ENCODE results near the gene CYB561A3. TPM values are rescaled to one million over a fixed set of nuclear protein-coding genes. Genes with fewer than 3 reads are reported as not detected.

The CYB561A3 gene
- total and polyA plus RNA-seq, 2 of the 13 experiments (the other 11 are each of a cell fraction or from before 2014, with no cell fraction given) = 11.4 to 14.9 TPM

GRCh38 chr11:61307354-61307753 lies 54.3 kb downstream of the CYB561A3 start:
- Histone ChIP-seq H4K20me1 (ENCODE audit: insufficient read depth, low read length) (0 out of 2 replicates have a peak, but pooled peaks cover 6% of the 10 kb centered on the region), H3K27me3 (ENCODE audit: control insufficient read depth in 1 of 2, insufficient read depth in 2 of 2, low read length in 2 of 2) (no peaks in the 10 kb centered on the region), H3K9ac (ENCODE audit: insufficient read depth, low read depth, low read length) (no peak overlapping the region), H3K36me3 (replicated peaks in 1 of 2; ENCODE audit: control insufficient read depth in 1 of 2, insufficient read depth in 2 of 2, low read length in 2 of 2) (peaks cover 55 to 94% of the 10 kb centered on the region in 2 experiments), H3K27ac (ENCODE audit: extremely low read length, insufficient read depth, low read length) (no peak overlapping the region), H2AFZ (ENCODE audit: low read length) (no peak overlapping the region), H3K79me2 (ENCODE audit: insufficient read depth, low read length) (peaks cover 3% of the 10 kb centered on the region), H3K9me3 (ENCODE audit: low read length) (no peaks in the 10 kb centered on the region), H3K4me3 (replicated peaks in 1 of 3; ENCODE audit: insufficient read depth in 1 of 3, low read depth in 2 of 3, low read length in 3 of 3) (no peak overlapping the region), H3K4me1 (ENCODE audit: insufficient read depth, low read length) (no peaks in the 10 kb centered on the region), H3K4me2 (ENCODE audit: low read depth, low read length) (no peak overlapping the region)
- POLR2A ChIA-PET = no interaction called here
- intact Hi-C loops (cut with micrococcal nuclease; ENCODE audit: unreplicated experiment) (no loop called here), in situ Hi-C loops (cut with HindIII; ENCODE audit: extremely low pct_ligation_motif_present, low pct_unique_long_range_greater_than_20kb) (no loop called here)
- DNase-seq (ENCODE audit: low spot score) (no peak), ATAC-seq (no peak), FAIRE-seq (no peak)
- no TSS peak for BruUV-seq (replicated peaks)
- 92% methylated on average over 1 of the region's 1 CpG for WGBS (ENCODE audit: low lambda C conversion rate)
- CTCF ChIA-PET (ENCODE audit: low intra/inter-chr PET ratio, low total read pairs) = no interaction called here
- TF ChIP-seq ZNF33A (CRISPR knock-in tag; IDR thresholded peaks at IDR 0.05; ENCODE audit: borderline replicate concordance) (no peak), REST (IDR thresholded peaks at IDR 0.05; ENCODE audit: borderline replicate concordance in 1 of 2, low read depth in 1 of 2, low read length in 2 of 2) (peak in 1 of 2 experiments; percentile 80; a peak in 3 of 4 replicates), ATF7 (IDR thresholded peaks at IDR 0.05) (0 out of 2 replicates have a peak, but pooled peaks have one; percentile 7), ATF7 (CRISPR knock-in tag; IDR thresholded peaks at IDR 0.05) (no peak), ATF1 (CRISPR knock-in tag; IDR thresholded peaks at IDR 0.05) (no peak)

Data from HepG2 (cell line).